Adrenal gland (tissue), 12 donors: ENCODE measurements around the gene UGT1A10. TPM values are rescaled to one million over a fixed set of nuclear protein-coding genes. Genes with fewer than 3 reads are reported as not detected.

Experiments used
- DNase-seq, 7 donors: peaks; one replicate each; pipeline ENCODE4 v3.0.0-alpha.2; 2019 to 2020
- H3K27ac ChIP-seq, 5 donors: fragments of 200-600 bp; sonication (generic) in 4 of 5; 1 replicate in 3 of 5; 2 replicates in 2 of 5; pipeline versions ENCODE4 v1.5.1 to v1.8.0; 2016 to 2020; ENCODE audit warnings: mild to moderate bottlenecking in 1 of 5
- H3K27me3 ChIP-seq: fragments of 200-600 bp; 2 replicates; pipeline ENCODE4 v1.8.0; 2021
- H3K36me3 ChIP-seq, 2 donors: fragments of 200-600 bp; replicated peaks in 1 of 2; 1 replicate in 1 of 2; 2 replicates in 1 of 2; pipeline versions ENCODE4 v1.5.1 to v1.8.0; 2018 to 2022
- H3K4me1 ChIP-seq, 2 donors: fragments of 200-600 bp; replicated peaks in 1 of 2; 1 replicate in 1 of 2; 2 replicates in 1 of 2; pipeline versions ENCODE4 v1.5.1 to v1.8.0; 2018 to 2021
- H3K4me3 ChIP-seq, 4 donors: fragments of 200-600 bp; sonication (generic) in 3 of 4; one replicate each; pipeline ENCODE4 v1.5.1; 2016 to 2018
- H3K9me3 ChIP-seq, 3 donors: fragments of 200-600 bp; sonication (generic) in 1 of 3; replicated peaks in 1 of 3; 1 replicate in 2 of 3; 2 replicates in 1 of 3; pipeline versions ENCODE4 v1.5.1 to v1.8.0; 2016 to 2021
- CTCF ChIP-seq, 6 experiments: fragments of 450-650 bp in 4 of 6; fragments of 200-600 bp in 2 of 6; sonication (generic) in 1 of 6; IDR thresholded peaks; 1 replicate in 5 of 6; 2 replicates in 1 of 6; pipeline versions ENCODE4 v1.5.1 to v1.8.0; 2016 to 2021; ENCODE audit warnings: antibody characterized with exemption in 6 of 6, mild to moderate bottlenecking in 2 of 6, moderate library complexity in 1 of 6
- POLR2A ChIP-seq, 2 donors: fragments of 450-650 bp; IDR thresholded peaks; one replicate each; pipeline ENCODE4 v1.6.1; 2017; ENCODE audit warnings: antibody characterized with exemption in 2 of 2, mild to moderate bottlenecking in 2 of 2, moderate library complexity in 1 of 2
- WGBS, 4 donors: extraction: QIAGEN DNeasy Blood & Tissue Kit in 2 of 4; methylation state at CpG; one replicate each; pipeline versions ENCODE4 v1.1.5 to v1.1.7; 2013 to 2017; 5-methylcytosine and 5-hydroxymethylcytosine counted together
- intact Hi-C, 2 donors: fragments of 100-400 bp; cut with DNase I; formaldehyde crosslinking; loops; one replicate each; pipeline versions ENCODE4 v1.14.1 to v1.15.0; 2022 to 2023
- polyA plus RNA-seq, 3 donors: library from polyadenylated mRNA; stranded (reverse); fragments of 200-250 nt in 2 of 3; fragments of 350-450 nt in 1 of 3; fragmentation: Illumina TruSeq in 1 of 3; extraction: RNeasy Lipid Tissue Mini Kit (QIAGEN cat#74804) in 1 of 3; gene quantifications; one replicate each; pipeline ENCODE4 v1.2.3, GENCODE V29; 2013 to 2014
- total RNA-seq, 9 donors: library from RNA; depleted of rRNA in 4 of 9; stranded (reverse); fragments of >200 nt in 4 of 9; fragments of 120-200 nt in 1 of 9; fragmentation: NEBNext Ultra II Directional in 1 of 9; extraction: Animal tissue kit (Norgen Biotek cat#: 25700) in 1 of 9; gene quantifications; one replicate each; pipeline versions ENCODE4 v1.1.0 to v1.2.4, GENCODE V29; 2013 to 2023
- donor health status: healthy with polysubstance abuse.
- donor health status: Bipolar disorder and iron deficiency.
- donor health status: DM: yes; HTN: yes; CAD: no.
- donor health status: DM: no; HTN: no; CAD: no.
- donor health status: DM: no; HTN: no; CAD: no.
- donor health status: DM: yes; HTN: yes; CAD: no.

Gene UGT1A10
- total and polyA plus RNA-seq, 12 donors = not detected

- no peak overlapping the region for H3K27ac ChIP-seq
- TF ChIP-seq POLR2A (IDR thresholded peaks at IDR 0.05) (no peak), CTCF (IDR thresholded peaks at IDR 0.05) (no peak)
- no peaks in the 10 kb centered on the region for H3K9me3 ChIP-seq
- H3K4me3 ChIP-seq = no peak overlapping the region
- intact Hi-C loops = no loop called here
- peaks cover 7% of the 10 kb centered on the region for H3K27me3 ChIP-seq
- no peak for DNase-seq
- no peaks in the 10 kb centered on the region for H3K36me3 ChIP-seq
- 73 to 83% (median 76%) methylated on average over 4 of the region's 4 CpGs for WGBS, 4 donors
- H3K4me1 ChIP-seq = no peaks in the 10 kb centered on the region
Measured at GRCh38 chr2:233768076-233768475, 131.8 kb downstream of the UGT1A10 start.

GRCh38 chr2:233769260-233769659, 133.0 kb downstream of the UGT1A10 start:
- H3K27ac ChIP-seq = no peak overlapping the region
- H3K9me3 ChIP-seq = no peaks in the 10 kb centered on the region
- DNase-seq = no peak
- 84 to 91% (median 86%) methylated on average over 9 of the region's 9 CpGs for WGBS, 4 donors
- intact Hi-C loops = no loop called here
- H3K4me3 ChIP-seq = no peak overlapping the region
- no peaks in the 10 kb centered on the region for H3K4me1 ChIP-seq
- no peak for TF ChIP-seq POLR2A (IDR thresholded peaks at IDR 0.05)
- no peak for TF ChIP-seq CTCF (IDR thresholded peaks at IDR 0.05)
- H3K27me3 ChIP-seq = peaks cover 7% of the 10 kb centered on the region
- H3K36me3 ChIP-seq = no peaks in the 10 kb centered on the region

DNA sequence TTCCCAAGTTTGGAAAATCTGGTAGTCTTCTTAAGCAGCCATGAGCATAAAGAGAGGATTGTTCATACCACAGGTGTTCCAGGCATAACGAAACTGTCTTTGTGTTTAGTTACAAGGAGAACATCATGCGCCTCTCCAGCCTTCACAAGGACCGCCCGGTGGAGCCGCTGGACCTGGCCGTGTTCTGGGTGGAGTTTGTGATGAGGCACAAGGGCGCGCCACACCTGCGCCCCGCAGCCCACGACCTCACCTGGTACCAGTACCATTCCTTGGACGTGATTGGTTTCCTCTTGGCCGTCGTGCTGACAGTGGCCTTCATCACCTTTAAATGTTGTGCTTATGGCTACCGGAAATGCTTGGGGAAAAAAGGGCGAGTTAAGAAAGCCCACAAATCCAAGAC, 135.9 kb downstream of the UGT1A10 start:
- DNase-seq = no peak
- Histone ChIP-seq H3K36me3 (no peaks in the 10 kb centered on the region), H3K9me3 (no peaks in the 10 kb centered on the region), H3K27ac (no peak overlapping the region), H3K4me3 (no peak overlapping the region), H3K27me3 (no peaks in the 10 kb centered on the region), H3K4me1 (no peaks in the 10 kb centered on the region)
- TF ChIP-seq CTCF (IDR thresholded peaks at IDR 0.05) (no peak), POLR2A (IDR thresholded peaks at IDR 0.05) (no peak)
- 80 to 87% (median 85%) methylated on average over 12 to 16 of the region's 16 CpGs for WGBS, 4 donors
- intact Hi-C loops = no loop called here

GRCh38 chr2:233772583-233772982, 136.3 kb downstream of the UGT1A10 start:
- H3K9me3 ChIP-seq = no peaks in the 10 kb centered on the region
- H3K36me3 ChIP-seq = no peaks in the 10 kb centered on the region
- H3K4me1 ChIP-seq = no peaks in the 10 kb centered on the region
- 59 to 71% (median 62%) methylated on average over 5 of the region's 5 CpGs for WGBS, 4 donors
- H3K27me3 ChIP-seq = no peaks in the 10 kb centered on the region
- H3K27ac ChIP-seq = no peak overlapping the region
- no peak for TF ChIP-seq POLR2A (IDR thresholded peaks at IDR 0.05)
- no peak for TF ChIP-seq CTCF (IDR thresholded peaks at IDR 0.05)
- intact Hi-C loops = no loop called here
- no peak overlapping the region for H3K4me3 ChIP-seq
- DNase-seq = no peak
